Measurements from ENCODE around the gene GIMAP7. TPM values are rescaled to one million over a fixed set of nuclear protein-coding genes. Genes with fewer than 3 reads are reported as not detected.

Gene GIMAP7
- polyA plus RNA-seq, 1 of the 3 experiments (the other 2 are of a cell fraction): not detected

DNA sequence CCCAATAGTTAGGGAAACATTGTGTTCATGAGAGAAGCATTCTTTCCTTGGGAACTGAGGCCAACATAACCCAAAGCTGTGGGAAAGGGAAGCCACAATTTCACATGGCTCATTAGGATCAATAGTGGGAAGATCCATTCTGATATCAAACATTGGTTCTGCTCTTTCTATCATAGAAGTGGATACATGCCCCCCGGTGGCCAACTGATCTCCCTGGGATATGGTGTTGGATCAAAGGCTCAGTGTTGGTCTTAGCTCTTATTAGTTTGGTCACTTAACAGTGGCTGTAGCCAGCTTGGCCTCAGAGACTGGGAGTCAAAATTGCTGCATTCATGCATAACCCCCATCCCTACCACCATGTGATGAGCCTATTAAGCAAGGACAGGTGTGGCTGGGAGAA lies 45.8 kb downstream of the GIMAP7 start (continued):
- TF ChIP-seq RCOR1 (IDR thresholded peaks at IDR 0.05; ENCODE audit: low read length) (no peak), RFX5 (IDR thresholded peaks at IDR 0.05; ENCODE audit: low read length) (no peak)

DNA sequence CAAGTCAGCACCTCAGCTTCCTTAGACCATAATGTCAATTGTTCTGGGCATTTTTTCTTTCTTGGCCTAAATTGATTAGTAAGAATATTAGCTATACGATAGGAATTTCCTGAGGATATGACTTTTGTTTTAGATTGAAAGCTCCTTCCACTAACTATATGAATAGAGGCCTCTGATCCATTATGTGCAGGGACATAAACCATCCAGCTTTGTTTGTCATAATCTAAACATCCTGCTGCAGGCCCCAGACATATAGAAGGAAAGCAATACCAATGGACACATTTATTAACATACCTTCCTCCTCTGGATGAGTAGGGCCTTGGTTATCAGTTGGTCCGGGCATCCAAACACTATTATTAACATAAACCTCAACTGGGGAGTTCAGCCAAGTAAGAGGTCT lies 48.2 kb downstream of the GIMAP7 start:
- Histone ChIP-seq H3F3A (replicated peaks; ENCODE audit: insufficient read depth) (no peaks in the 10 kb centered on the region), H2AFZ (ENCODE audit: low read depth) (no peak overlapping the region), H3K4me1 (ENCODE audit: control insufficient read depth in 1 of 2, insufficient read depth in 2 of 2, low read depth in 1 of 2, low read length in 1 of 2) (no peaks in the 10 kb centered on the region), H3K4me2 (no peak overlapping the region), H3K27ac (ENCODE audit: low read depth in 2 of 2, low read length in 1 of 2) (no peak overlapping the region), H3K4me3 (ENCODE audit: low read depth in 2 of 2, low read length in 1 of 2) (no peak overlapping the region), H3K9ac (no peak overlapping the region), H3K9me2 (no peaks in the 10 kb centered on the region), H3K9me3 (peaks cover 6% of the 10 kb centered on the region; the same call in 1 of the 2 replicates), H3K79me2 (ENCODE audit: insufficient read depth) (no peaks in the 10 kb centered on the region), H3K36me3 (replicated peaks in 1 of 2; ENCODE audit: control insufficient read depth in 1 of 2, insufficient read depth in 2 of 2, low read length in 1 of 2) (no peaks in the 10 kb centered on the region), H4K20me1 (ENCODE audit: insufficient read depth) (no peaks in the 10 kb centered on the region), H3K27me3 (ENCODE audit: insufficient read depth) (no peaks in the 10 kb centered on the region)
- TF ChIP-seq RCOR1 (IDR thresholded peaks at IDR 0.05; ENCODE audit: low read length): no peak
- TF ChIP-seq MXI1 (IDR thresholded peaks at IDR 0.05; ENCODE audit: low read depth, low read length): no peak
- ChIA-PET POLR2A (no interaction called here), CTCF (interaction anchor here (1.2 kb wide), 1 partner anchor 22 kb away, joined by 3 read pairs; no protein-coding TSS in a partner anchor)
- DNase-seq: no peak
- whole genome bisulfite sequencing (ENCODE audit: low lambda C conversion rate): 3% methylated on average over 2 of the region's 2 CpGs

DNA sequence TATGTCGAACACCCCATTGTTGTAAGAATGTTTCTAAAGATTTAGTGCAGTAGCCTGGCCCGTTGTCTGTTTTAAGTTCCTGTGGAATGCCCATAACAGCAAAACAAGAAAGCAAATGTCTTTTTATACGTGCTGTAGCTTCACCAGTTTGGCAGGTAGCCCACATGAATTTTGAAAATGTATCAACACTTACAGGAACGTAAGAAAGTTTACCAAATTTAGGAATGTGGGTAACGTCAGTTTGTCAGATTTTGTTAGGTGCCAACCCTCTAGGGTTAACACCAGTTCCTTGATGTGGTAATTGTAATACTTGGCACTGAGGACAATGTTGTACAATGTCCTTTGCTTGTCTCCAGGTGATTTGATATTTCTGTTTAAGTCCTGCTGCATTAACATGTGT lies 49.3 kb downstream of the GIMAP7 start:
- no peak for DNase-seq
- Histone ChIP-seq H3K4me1 (ENCODE audit: control insufficient read depth in 1 of 2, insufficient read depth in 2 of 2, low read depth in 1 of 2, low read length in 1 of 2) (no peaks in the 10 kb centered on the region), H3K36me3 (replicated peaks in 1 of 2; ENCODE audit: control insufficient read depth in 1 of 2, insufficient read depth in 2 of 2, low read length in 1 of 2) (no peaks in the 10 kb centered on the region), H3K9me3 (no peaks in the 10 kb centered on the region), H3K4me3 (ENCODE audit: low read depth in 2 of 2, low read length in 1 of 2) (no peak overlapping the region), H3F3A (replicated peaks; ENCODE audit: insufficient read depth) (no peaks in the 10 kb centered on the region), H3K9me2 (no peaks in the 10 kb centered on the region), H3K27me3 (ENCODE audit: insufficient read depth) (no peaks in the 10 kb centered on the region), H2AFZ (ENCODE audit: low read depth) (no peak overlapping the region), H3K79me2 (ENCODE audit: insufficient read depth) (no peaks in the 10 kb centered on the region), H4K20me1 (ENCODE audit: insufficient read depth) (no peaks in the 10 kb centered on the region), H3K9ac (no peak overlapping the region), H3K27ac (ENCODE audit: low read depth in 2 of 2, low read length in 1 of 2) (no peak overlapping the region), H3K4me2 (no peak overlapping the region)
- POLR2A ChIA-PET: no interaction called here
- TF ChIP-seq GABPA (IDR thresholded peaks at IDR 0.05; ENCODE audit: low read depth) (no peak), RCOR1 (IDR thresholded peaks at IDR 0.05; ENCODE audit: low read length) (no peak), FOXJ3 (CRISPR knock-in tag; IDR thresholded peaks at IDR 0.05) (no peak), MEF2A (IDR thresholded peaks at IDR 0.05; ENCODE audit: borderline replicate concordance, low read depth) (no peak), MXI1 (IDR thresholded peaks at IDR 0.05; ENCODE audit: low read depth, low read length) (no peak), SMC3 (IDR thresholded peaks at IDR 0.05; ENCODE audit: low read depth, low read length) (no peak), RAD21 (IDR thresholded peaks at IDR 0.05; ENCODE audit: low read length) (no peak), ELF1 (IDR thresholded peaks at IDR 0.05) (no peak), FOSL2 (IDR thresholded peaks at IDR 0.05; ENCODE audit: borderline replicate concordance, low read depth) (no peak), TAF1 (IDR thresholded peaks at IDR 0.05; ENCODE audit: borderline replicate concordance, low read depth, low read length) (no peak), CHD2 (IDR thresholded peaks at IDR 0.05; ENCODE audit: low read length, partially characterized antibody) (no peak), SIN3A (IDR thresholded peaks at IDR 0.05; ENCODE audit: borderline replicate concordance, low read depth, low read length) (no peak), EP300 (IDR thresholded peaks at IDR 0.05; ENCODE audit: borderline replicate concordance in 1 of 2, low read depth in 1 of 2, low read length in 1 of 2) (no peak), GATA2 (CRISPR knock-in tag; IDR thresholded peaks at IDR 0.05) (no peak), YY1 (IDR thresholded peaks at IDR 0.05; ENCODE audit: low read depth) (no peak)
- TF ChIP-seq, protein P1, sequence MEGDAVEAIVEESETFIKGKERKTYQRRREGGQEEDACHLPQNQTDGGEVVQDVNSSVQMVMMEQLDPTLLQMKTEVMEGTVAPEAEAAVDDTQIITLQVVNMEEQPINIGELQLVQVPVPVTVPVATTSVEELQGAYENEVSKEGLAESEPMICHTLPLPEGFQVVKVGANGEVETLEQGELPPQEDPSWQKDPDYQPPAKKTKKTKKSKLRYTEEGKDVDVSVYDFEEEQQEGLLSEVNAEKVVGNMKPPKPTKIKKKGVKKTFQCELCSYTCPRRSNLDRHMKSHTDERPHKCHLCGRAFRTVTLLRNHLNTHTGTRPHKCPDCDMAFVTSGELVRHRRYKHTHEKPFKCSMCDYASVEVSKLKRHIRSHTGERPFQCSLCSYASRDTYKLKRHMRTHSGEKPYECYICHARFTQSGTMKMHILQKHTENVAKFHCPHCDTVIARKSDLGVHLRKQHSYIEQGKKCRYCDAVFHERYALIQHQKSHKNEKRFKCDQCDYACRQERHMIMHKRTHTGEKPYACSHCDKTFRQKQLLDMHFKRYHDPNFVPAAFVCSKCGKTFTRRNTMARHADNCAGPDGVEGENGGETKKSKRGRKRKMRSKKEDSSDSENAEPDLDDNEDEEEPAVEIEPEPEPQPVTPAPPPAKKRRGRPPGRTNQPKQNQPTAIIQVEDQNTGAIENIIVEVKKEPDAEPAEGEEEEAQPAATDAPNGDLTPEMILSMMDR (IDR thresholded peaks at IDR 0.05): no peak
- TF ChIP-seq, protein P2, sequence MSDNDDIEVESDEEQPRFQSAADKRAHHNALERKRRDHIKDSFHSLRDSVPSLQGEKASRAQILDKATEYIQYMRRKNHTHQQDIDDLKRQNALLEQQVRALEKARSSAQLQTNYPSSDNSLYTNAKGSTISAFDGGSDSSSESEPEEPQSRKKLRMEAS (IDR thresholded peaks at IDR 0.05; ENCODE audit: low read depth): no peak
- CTCF ChIA-PET: interaction anchor here (1.2 to 1.3 kb wide), 2 partner anchors 18 to 23 kb away, joined by 3 read pairs; no protein-coding TSS in a partner anchor
- under 1% methylated on average over 5 of the region's 5 CpGs for WGBS (ENCODE audit: low lambda C conversion rate)

All from SK-N-SH (cell line).